Ishikawa (cell line): ENCODE measurements around the gene DISP1.

Source experiments
- FOXM1 ChIP-seq: IDR thresholded peaks from 2 replicates; pipeline ENCODE4 v1.6.1; 2012; ENCODE audit warnings: low read depth, borderline replicate concordance
- ZBTB7A ChIP-seq: IDR thresholded peaks from 2 replicates; pipeline ENCODE4 v1.6.1; 2012; ENCODE audit warnings: low read depth

Gene DISP1

DNA sequence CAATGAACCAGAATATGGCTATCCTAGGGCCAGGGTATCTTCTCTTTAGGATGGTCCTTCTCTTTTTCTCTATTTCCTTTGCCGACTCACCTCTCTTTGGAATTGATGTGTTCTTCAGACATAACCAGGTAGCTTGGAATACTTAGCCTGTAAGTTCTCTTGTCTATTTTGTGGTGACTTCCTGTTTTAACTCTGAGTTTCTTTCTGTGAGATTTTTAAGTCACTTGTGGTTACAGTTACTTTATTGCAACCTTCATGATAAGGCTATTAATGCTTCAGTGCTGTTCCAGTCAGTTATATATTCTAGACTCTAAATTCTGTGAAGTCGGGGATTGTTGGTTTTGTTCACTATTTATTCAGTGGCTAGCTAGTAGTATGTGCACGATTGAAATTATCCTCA is 46.2 kb downstream of the DISP1 start:
- no peak for TF ChIP-seq FOXM1
- no peak for TF ChIP-seq ZBTB7A
